Activated CD4-positive, alpha-beta T cell treated with anti-CD3 and anti-CD28 coated beads, Interleukin-2, amount 50 U/mL, for 1 hour (primary cell): ENCODE measurements around the gene DCD.

Experiments used
- DNase-seq: peaks from one replicate; pipeline ENCODE4 v3.0.0-alpha.2; 2020

DCD gene

GRCh38 chr12:54605138-54605970 is 42.8 kb downstream of the DCD start:
- no peak for DNase-seq

- no peak for DNase-seq
Observed at GRCh38 chr12:54604436-54604835, 43.7 kb downstream of the DCD start.

- DNase-seq, result no peak
Observed at GRCh38 chr12:54603872-54604271, 44.3 kb downstream of the DCD start.

- peak; percentile 57 for DNase-seq
Observed at GRCh38 chr12:54603173-54603814, 44.9 kb downstream of the DCD start.

- DNase-seq, result no peak
Observed at GRCh38 chr12:54602661-54603060, 45.5 kb downstream of the DCD start.

- DNase-seq, result no peak
Observed at GRCh38 chr12:54601841-54602240, 46.3 kb downstream of the DCD start.

- DNase-seq, result no peak
Observed at GRCh38 chr12:54598970-54599369, 49.2 kb downstream of the DCD start.

GRCh38 chr12:54596526-54596946 is 51.6 kb downstream of the DCD start:
- DNase-seq, result peak; percentile 50

GRCh38 chr12:54595471-54595870 is 52.7 kb downstream of the DCD start:
- no peak for DNase-seq
